ENCODE measurements around the gene RPS19. TPM values are rescaled to one million over a fixed set of nuclear protein-coding genes. Genes with fewer than 3 reads are reported as not detected.

RPS19 gene
- total and polyA plus RNA-seq, 5 donors, result 625 to 863 (median 777) TPM

DNA sequence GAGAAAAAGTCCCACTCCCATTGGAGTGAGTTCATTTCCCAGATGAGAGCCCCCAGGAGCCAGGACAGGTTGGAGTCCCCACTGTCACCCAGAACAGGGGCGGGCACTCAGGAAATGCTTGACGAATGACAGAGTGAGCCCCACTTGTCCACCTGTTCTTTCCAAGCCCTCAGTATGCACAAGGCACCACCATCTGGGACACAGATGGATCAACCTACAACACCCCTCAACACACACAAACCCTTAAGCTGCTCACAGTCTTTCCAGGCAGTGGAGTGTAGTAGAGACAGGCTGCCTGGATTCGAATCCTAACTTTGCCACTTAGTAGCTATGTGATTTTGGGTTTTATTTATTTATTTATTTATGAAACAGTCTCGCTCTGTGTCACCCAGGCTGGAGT lies 30.9 kb downstream of the RPS19 start:
- WGBS, result 93% methylated on average over 4 of the region's 4 CpGs
- ATAC-seq, result no peak
- Histone ChIP-seq H3K4me3 (ENCODE audit: low read length) (no peak overlapping the region), H3K27me3 (ENCODE audit: control insufficient read depth, insufficient read depth) (no peaks in the 10 kb centered on the region), H3K4me1 (ENCODE audit: control insufficient read depth, insufficient read depth, low read length) (no peaks in the 10 kb centered on the region), H3K27ac (ENCODE audit: low read length) (no peak overlapping the region), H3K9me3 (ENCODE audit: control insufficient read depth, low read length) (no peaks in the 10 kb centered on the region)
- no peak for DNase-seq
- intact Hi-C loops (cut with DNase I), result no loop called here

DNA sequence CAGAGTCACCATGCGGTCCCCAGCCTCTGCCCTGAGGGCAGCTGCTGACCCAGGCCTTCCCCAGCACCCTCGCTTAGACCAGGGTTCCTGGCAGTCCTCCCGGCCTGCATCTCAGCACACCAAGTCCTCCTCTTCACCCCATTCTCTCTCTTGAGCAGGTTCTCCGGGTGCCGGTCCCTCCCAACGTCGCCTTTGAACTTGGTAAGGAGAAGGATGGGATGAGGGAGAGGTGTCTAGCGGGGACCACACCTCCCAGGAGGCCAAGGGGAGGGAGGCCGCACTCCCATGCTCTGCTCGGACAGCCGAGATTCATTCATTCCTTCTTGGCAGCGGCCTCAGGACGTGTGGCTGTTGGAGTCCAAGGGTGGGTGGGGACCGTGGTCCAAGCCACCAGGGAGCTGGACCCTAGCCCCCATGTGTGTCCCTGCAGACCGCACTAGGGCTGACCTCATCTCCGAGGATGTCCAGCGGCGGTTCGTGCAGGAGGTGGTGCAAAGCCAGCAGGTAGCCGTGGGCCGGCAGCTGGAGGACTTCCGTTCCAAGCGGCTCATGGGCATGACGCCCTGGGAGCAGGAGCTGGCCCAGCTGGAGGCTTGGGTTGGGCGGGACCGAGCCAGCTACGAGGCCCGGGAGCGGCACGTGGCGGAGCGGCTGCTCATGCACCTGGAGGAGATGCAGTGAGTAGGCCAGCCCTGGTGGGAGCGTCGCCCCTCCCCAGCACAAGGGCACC lies 32.3 kb downstream of the RPS19 start:
- 89% methylated on average over 34 of the region's 34 CpGs for WGBS
- intact Hi-C loops (cut with DNase I), result no loop called here
- Histone ChIP-seq H3K4me1 (ENCODE audit: control insufficient read depth, insufficient read depth, low read length) (no peaks in the 10 kb centered on the region), H3K27ac (ENCODE audit: low read length) (no peak overlapping the region), H3K4me3 (ENCODE audit: low read length) (no peak overlapping the region), H3K9me3 (ENCODE audit: control insufficient read depth, low read length) (no peaks in the 10 kb centered on the region), H3K27me3 (ENCODE audit: control insufficient read depth, insufficient read depth) (no peaks in the 10 kb centered on the region)
- DNase-seq (peak in 1 of 3 donors; percentile 51), ATAC-seq (no peak)

DNA sequence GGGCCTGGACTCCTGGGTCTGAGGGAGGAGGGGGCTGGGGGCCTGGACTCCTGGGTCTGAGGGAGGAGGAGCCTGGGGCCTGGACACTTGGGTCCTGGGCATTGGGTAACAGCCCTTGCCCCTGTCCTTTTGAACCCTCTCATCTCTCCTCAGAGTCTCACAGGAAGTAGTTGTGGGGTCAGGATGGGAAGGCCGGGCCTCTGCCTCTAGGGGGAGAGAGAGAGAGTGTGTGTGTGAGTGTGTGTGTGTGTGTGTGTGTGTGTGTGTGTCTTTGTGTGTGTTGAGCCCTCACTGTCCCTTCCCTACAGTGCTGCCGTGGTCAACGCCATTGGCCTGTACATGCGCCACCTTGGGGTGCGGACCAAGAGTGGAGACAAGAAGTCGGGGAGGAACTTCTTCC lies 33.8 kb downstream of the RPS19 start:
- DNase-seq (peak in 1 of 3 donors; percentile 10), ATAC-seq (no peak)
- Histone ChIP-seq H3K27ac (ENCODE audit: low read length) (no peak overlapping the region), H3K27me3 (ENCODE audit: control insufficient read depth, insufficient read depth) (no peaks in the 10 kb centered on the region), H3K4me1 (ENCODE audit: control insufficient read depth, insufficient read depth, low read length) (no peaks in the 10 kb centered on the region), H3K4me3 (ENCODE audit: low read length) (no peak overlapping the region), H3K9me3 (ENCODE audit: control insufficient read depth, low read length) (no peaks in the 10 kb centered on the region)
- WGBS, result 74% methylated on average over 6 of the region's 6 CpGs
- intact Hi-C loops (cut with DNase I), result no loop called here

DNA sequence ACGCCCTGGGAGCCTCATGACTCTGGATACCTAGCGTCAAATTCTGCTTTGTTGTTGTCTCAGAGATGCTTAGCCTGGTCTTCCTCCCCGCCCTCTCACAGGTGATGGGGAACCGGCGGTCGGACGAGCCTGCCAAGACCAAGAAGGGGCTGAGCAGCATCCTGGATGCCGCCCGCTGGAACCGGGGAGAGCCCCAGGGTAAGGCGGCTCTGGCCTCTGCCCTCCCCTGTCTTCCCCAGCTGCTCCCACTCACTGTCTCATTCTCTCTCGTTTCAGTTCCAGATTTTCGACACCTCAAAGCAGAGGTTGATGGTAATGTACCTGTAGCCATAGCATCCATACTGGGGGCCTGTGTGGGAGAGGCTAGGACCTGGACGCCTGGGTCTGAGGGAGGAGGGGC lies 34.3 kb downstream of the RPS19 start:
- no peaks in the 10 kb centered on the region for H3K9me3 ChIP-seq (ENCODE audit: control insufficient read depth, low read length)
- intact Hi-C loops (cut with DNase I), result no loop called here
- H3K27me3 ChIP-seq (ENCODE audit: control insufficient read depth, insufficient read depth), result no peaks in the 10 kb centered on the region
- no peak overlapping the region for H3K4me3 ChIP-seq (ENCODE audit: low read length)
- DNase-seq, result peak in 1 of 3 donors; percentile 24
- H3K27ac ChIP-seq (ENCODE audit: low read length), result no peak overlapping the region
- 79% methylated on average over 14 of the region's 14 CpGs for WGBS
- ATAC-seq, result no peak
- H3K4me1 ChIP-seq (ENCODE audit: control insufficient read depth, insufficient read depth, low read length), result no peaks in the 10 kb centered on the region

DNA sequence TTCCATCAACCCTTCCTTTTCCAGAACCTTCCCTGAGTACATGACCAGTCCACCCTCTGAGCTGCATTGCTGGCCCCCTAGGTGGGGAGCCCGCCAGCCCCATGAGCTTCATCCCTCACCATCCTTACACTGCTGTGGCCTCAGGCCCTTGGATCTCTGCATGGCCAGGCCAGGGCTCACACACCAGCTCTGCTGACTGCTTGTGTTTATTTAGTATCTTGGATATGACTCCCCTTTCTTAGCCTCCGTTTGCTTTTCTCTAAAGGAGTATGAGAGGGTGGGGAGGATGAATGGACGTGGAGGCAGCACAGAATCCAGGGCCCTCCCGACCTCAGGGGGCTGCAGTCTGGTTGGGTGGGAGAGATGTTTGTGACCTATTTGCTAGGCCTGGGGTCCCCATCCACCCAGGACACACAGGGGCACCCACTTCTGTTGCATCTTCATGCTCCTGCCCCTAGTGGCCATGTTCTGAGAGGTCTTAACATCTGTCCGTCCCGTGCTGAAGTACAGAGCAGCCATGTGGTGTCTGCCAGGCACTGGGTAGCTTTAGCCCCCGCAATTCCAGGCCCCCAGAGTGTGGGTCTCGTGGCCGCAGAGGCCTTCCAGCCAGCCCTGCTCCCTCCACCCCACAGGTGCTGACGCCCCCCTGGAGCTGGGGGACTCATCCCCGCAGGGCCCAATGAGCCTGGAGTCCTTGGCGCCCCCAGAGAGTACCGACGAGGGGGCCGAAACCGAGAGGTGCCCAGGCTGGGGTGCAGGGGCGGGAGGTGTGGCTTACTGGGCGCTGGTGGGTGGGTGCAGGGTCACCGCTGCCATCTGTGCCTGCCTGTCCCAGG lies 35.9 kb downstream of the RPS19 start:
- Histone ChIP-seq H3K9me3 (ENCODE audit: control insufficient read depth, low read length) (no peaks in the 10 kb centered on the region), H3K27ac (ENCODE audit: low read length) (no peak overlapping the region), H3K4me3 (ENCODE audit: low read length) (no peak overlapping the region), H3K27me3 (ENCODE audit: control insufficient read depth, insufficient read depth) (no peaks in the 10 kb centered on the region), H3K4me1 (ENCODE audit: control insufficient read depth, insufficient read depth, low read length) (no peaks in the 10 kb centered on the region)
- intact Hi-C loops (cut with DNase I), result no loop called here
- ATAC-seq (no peak), DNase-seq (peak in 1 of 3 donors; percentile 29)
- 87% methylated on average over 19 of the region's 19 CpGs for WGBS

DNA sequence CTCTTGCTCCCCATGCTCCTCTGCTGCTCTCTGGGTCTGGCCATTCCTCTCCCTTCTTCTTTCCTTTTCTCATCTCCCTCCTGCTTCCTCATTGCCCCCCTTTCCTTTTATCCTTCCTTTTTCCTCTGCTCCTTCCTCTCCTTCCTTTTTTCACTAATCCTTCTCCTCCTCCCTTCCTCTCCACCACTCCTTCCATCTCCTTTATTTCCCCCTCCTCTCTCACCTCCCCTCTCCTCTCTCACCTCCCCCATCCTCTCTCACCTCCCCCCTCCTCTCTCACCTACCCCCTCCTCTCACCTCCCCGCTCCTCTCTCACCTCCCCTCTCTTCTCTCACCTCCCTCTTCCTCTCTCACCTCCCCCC lies 36.5 kb downstream of the RPS19 start:
- H3K9me3 ChIP-seq (ENCODE audit: control insufficient read depth, low read length), result no peaks in the 10 kb centered on the region
- ATAC-seq (no peak), DNase-seq (no peak)
- H3K4me1 ChIP-seq (ENCODE audit: control insufficient read depth, insufficient read depth, low read length), result no peaks in the 10 kb centered on the region
- H3K27ac ChIP-seq (ENCODE audit: low read length), result no peak overlapping the region
- H3K4me3 ChIP-seq (ENCODE audit: low read length), result no peak overlapping the region
- intact Hi-C loops (cut with DNase I), result no loop called here
- no peaks in the 10 kb centered on the region for H3K27me3 ChIP-seq (ENCODE audit: control insufficient read depth, insufficient read depth)
- WGBS, result 93% methylated on average over 1 of the region's 1 CpG

DNA sequence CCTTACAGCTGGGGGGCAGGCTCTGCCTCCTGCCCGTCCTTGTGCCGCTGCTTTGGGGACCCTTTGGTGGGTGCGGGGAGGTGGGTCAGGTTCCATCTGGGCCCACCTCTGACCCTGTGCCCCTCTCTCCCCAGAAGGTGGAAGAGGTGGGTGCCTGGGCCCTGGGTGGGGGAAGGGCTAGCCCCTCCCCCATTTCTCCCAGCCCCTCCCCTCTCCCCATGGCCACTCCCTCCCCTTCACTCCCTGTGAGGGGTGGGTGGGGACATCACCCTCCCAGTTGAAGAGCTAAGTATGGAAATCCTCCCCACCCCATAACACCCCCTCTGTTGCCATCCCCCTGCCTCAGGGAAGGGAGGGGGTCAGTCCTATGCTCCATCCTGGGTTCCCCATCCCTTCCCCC lies 37.1 kb downstream of the RPS19 start:
- Histone ChIP-seq H3K27me3 (ENCODE audit: control insufficient read depth, insufficient read depth) (no peaks in the 10 kb centered on the region), H3K4me3 (ENCODE audit: low read length) (no peak overlapping the region), H3K9me3 (ENCODE audit: control insufficient read depth, low read length) (no peaks in the 10 kb centered on the region), H3K27ac (ENCODE audit: low read length) (no peak overlapping the region), H3K4me1 (ENCODE audit: control insufficient read depth, insufficient read depth, low read length) (no peaks in the 10 kb centered on the region)
- 98% methylated on average over 3 of the region's 3 CpGs for WGBS
- intact Hi-C loops (cut with DNase I), result no loop called here
- DNase-seq (peak in 1 of 3 donors; percentile 38), ATAC-seq (no peak)

DNA sequence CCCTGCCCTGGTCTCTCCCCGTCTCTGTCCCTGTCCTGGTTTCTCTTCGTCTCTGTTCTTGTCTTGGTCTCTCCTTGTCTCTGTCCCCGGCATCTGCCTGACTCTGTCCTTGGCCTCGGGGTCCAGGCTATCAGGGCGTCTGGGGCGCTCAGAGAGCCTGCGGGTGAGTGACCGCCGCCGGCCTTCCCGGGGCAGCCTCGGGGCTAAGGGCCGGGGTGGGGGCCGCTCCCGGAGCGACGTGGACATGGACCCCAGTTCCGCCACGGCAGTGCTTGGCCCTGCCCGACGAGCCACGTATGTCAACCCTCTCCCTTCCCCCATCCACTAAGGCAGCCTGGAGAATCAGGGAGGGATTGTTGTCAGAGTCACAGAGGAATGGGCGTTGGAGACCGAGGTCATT lies 37.8 kb downstream of the RPS19 start:
- WGBS, result 91% methylated on average over 24 of the region's 24 CpGs

DNA sequence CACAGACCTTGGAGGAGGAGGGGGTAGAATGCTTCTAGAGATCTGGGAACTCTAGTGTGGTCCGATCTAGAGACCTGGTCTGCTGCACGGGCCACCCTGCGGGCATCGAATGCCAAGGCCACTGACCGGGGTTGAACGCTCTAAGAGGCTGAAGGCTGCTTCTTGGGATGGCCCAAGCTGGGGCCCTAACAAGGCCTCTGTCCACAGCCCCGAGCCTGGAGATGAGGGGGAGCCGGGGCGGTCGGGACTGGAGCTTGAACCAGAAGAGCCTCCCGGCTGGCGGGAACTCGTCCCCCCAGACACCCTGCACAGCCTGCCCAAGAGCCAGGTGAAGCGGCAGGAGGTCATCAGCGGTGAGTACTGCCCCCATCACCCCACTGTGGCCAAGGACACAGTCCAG lies 38.2 kb downstream of the RPS19 start:
- no peaks in the 10 kb centered on the region for H3K27me3 ChIP-seq (ENCODE audit: control insufficient read depth, insufficient read depth)
- H3K4me3 ChIP-seq (ENCODE audit: low read length), result no peak overlapping the region
- 92% methylated on average over 15 of the region's 15 CpGs for WGBS
- no peak for ATAC-seq
- H3K4me1 ChIP-seq (ENCODE audit: control insufficient read depth, insufficient read depth, low read length), result no peaks in the 10 kb centered on the region
- intact Hi-C loops (cut with DNase I), result no loop called here
- H3K9me3 ChIP-seq (ENCODE audit: control insufficient read depth, low read length), result no peaks in the 10 kb centered on the region
- peak in 1 of 3 donors; percentile 32 for DNase-seq
- no peak overlapping the region for H3K27ac ChIP-seq (ENCODE audit: low read length)

More for the DNA sequence above, 37.8 kb downstream of the RPS19 start:
- ATAC-seq (no peak), DNase-seq (peak in 2 of 3 donors; percentile 27 to 61)
- no peaks in the 10 kb centered on the region for H3K9me3 ChIP-seq (ENCODE audit: control insufficient read depth, low read length)
- no peaks in the 10 kb centered on the region for H3K4me1 ChIP-seq (ENCODE audit: control insufficient read depth, insufficient read depth, low read length)
- no peaks in the 10 kb centered on the region for H3K27me3 ChIP-seq (ENCODE audit: control insufficient read depth, insufficient read depth)
- no peak overlapping the region for H3K27ac ChIP-seq (ENCODE audit: low read length)
- intact Hi-C loops (cut with DNase I), result no loop called here
- H3K4me3 ChIP-seq (ENCODE audit: low read length), result no peak overlapping the region

DNA sequence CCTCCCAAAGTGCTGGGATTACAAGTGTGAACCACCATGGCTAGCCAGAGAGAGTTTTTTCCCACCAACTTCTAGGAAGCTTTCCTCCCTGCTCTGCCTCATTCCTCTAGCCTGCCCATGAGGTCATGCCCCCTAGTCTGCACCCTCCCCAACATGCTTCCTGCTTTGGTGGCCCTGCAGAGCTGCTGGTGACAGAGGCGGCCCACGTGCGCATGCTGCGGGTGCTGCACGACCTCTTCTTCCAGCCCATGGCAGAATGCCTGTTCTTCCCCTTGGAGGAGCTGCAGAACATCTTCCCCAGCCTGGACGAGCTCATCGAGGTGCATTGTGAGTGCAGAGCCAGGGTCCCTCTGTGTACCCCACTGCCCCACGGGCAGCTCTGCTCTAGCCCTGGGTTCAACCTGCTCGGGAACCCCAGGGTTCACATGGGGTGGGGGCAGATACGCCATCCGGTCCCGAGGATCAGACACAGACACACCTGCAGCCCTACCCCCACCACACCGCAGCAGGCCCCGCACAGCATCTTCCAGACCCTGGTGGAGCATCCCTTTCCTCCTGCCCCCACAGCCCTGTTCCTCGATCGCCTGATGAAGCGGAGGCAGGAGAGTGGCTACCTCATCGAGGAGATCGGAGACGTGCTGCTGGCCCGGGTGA lies 41.8 kb downstream of the RPS19 start:
- ATAC-seq, result no peak
- 93% methylated on average over 21 of the region's 21 CpGs for WGBS
- no peaks in the 10 kb centered on the region for H3K27me3 ChIP-seq (ENCODE audit: control insufficient read depth, insufficient read depth)
- no peak overlapping the region for H3K4me3 ChIP-seq (ENCODE audit: low read length)
- H3K9me3 ChIP-seq (ENCODE audit: control insufficient read depth, low read length), result no peaks in the 10 kb centered on the region
- intact Hi-C loops (cut with DNase I), result no loop called here
- no peak overlapping the region for H3K27ac ChIP-seq (ENCODE audit: low read length)
- H3K4me1 ChIP-seq (ENCODE audit: control insufficient read depth, insufficient read depth, low read length), result no peaks in the 10 kb centered on the region
- no peak for DNase-seq

DNA sequence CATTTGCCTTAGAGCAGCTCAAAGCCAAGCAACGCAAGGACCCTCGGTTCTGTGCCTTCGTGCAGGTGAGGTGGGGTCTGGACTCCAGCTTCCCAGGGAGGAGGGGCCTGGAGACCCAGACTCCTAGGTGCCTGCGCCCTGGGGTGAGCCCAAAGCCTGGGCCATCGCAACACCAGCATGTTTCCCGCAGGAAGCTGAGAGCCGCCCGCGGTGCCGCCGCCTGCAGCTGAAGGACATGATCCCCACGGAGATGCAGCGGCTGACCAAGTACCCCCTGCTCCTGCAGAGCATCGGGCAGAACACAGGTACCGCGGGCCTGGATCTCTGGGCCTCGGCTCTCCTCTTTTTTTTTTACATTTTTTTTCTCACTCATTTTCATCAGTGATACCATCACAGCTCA lies 42.5 kb downstream of the RPS19 start:
- no peak for ATAC-seq
- no peaks in the 10 kb centered on the region for H3K9me3 ChIP-seq (ENCODE audit: control insufficient read depth, low read length)
- H3K4me1 ChIP-seq (ENCODE audit: control insufficient read depth, insufficient read depth, low read length), result no peaks in the 10 kb centered on the region
- no peak overlapping the region for H3K4me3 ChIP-seq (ENCODE audit: low read length)
- no peaks in the 10 kb centered on the region for H3K27me3 ChIP-seq (ENCODE audit: control insufficient read depth, insufficient read depth)
- H3K27ac ChIP-seq (ENCODE audit: low read length), result no peak overlapping the region
- 94% methylated on average over 17 of the region's 17 CpGs for WGBS
- intact Hi-C loops (cut with DNase I), result no loop called here
- DNase-seq, result peak in 1 of 3 donors; percentile 36
